ENCODE data around the gene ZCCHC7. TPM values are rescaled to one million over a fixed set of nuclear protein-coding genes. Genes with fewer than 3 reads are reported as not detected.

The ZCCHC7 gene
- total RNA-seq, 4 donors from 2014 or later = 11.7 to 24.6 (median 13.6) TPM

GRCh38 chr9:37404590-37404989 is 284.2 kb downstream of the ZCCHC7 start:
- TF ChIP-seq CTCF (IDR thresholded peaks at IDR 0.05) = no peak
- no peak for ATAC-seq (ENCODE audit: low FRiP score)

GRCh38 chr9:37405350-37405749 is 285.0 kb downstream of the ZCCHC7 start:
- no peak for DNase-seq (ENCODE audit: low spot score)
- ATAC-seq (ENCODE audit: low FRiP score) = no peak
- TF ChIP-seq CTCF (IDR thresholded peaks at IDR 0.05) = no peak

More at GRCh38 chr9:37404590-37404989, 284.2 kb downstream of the ZCCHC7 start:
- no peak for DNase-seq (ENCODE audit: low spot score)

GRCh38 chr9:37405764-37406380 is 285.5 kb downstream of the ZCCHC7 start:
- TF ChIP-seq CTCF (IDR thresholded peaks at IDR 0.05) = no peak
- DNase-seq (ENCODE audit: low spot score) = no peak
- ATAC-seq (ENCODE audit: low FRiP score) = no peak

- no peak for TF ChIP-seq CTCF (IDR thresholded peaks at IDR 0.05)
- ATAC-seq (ENCODE audit: low FRiP score) = no peak
- DNase-seq (ENCODE audit: low spot score) = no peak
These were observed 286.4 kb downstream of the ZCCHC7 start for GRCh38 chr9:37406603-37407401.

GRCh38 chr9:37407468-37407867 is 287.1 kb downstream of the ZCCHC7 start:
- ATAC-seq (ENCODE audit: low FRiP score) (no peak), DNase-seq (ENCODE audit: low spot score) (no peak)
- TF ChIP-seq CTCF (IDR thresholded peaks at IDR 0.05) = no peak

Small RNA genes lying within 50 kb of the gene (small RNA-seq; reads per million reads assigned to genes)
- not detected for gene AL512604.1
- gene RF00019 = not detected
- not detected for gene RNU6-677P

Other genes with a start within 250 kb of the ZCCHC7 start
- 1 to 10 TPM in 1 of 4 donors, under 1 TPM in 2, not detected in 1; 0.09 to 1.2 (median 0.24) TPM for gene PAX5, start 86.3 kb upstream of the ZCCHC7 start, total RNA-seq